Endodermal cell (in vitro differentiated cells): ENCODE results near the gene GPR39. TPM values are rescaled to one million over a fixed set of nuclear protein-coding genes. Genes with fewer than 3 reads are reported as not detected.

Source experiments
- DNase-seq: peaks from one replicate; pipeline ENCODE4 v3.0.0-alpha.2; 2017
- H3K27ac ChIP-seq: 2 replicates; pipeline ENCODE4 v1.5.1; 2013; ENCODE audit warnings: mild to moderate bottlenecking, low read depth, low read length, moderate library complexity
- H3K27me3 ChIP-seq: 2 replicates; pipeline ENCODE4 v1.6.1; 2013; ENCODE audit warnings: mild to moderate bottlenecking, low read length, moderate library complexity; ENCODE audit not compliant: insufficient read depth, control insufficient read depth, poor library complexity, severe bottlenecking
- H3K36me3 ChIP-seq: 2 replicates; pipeline ENCODE4 v1.7.0; 2013; ENCODE audit warnings: mild to moderate bottlenecking, low read length, moderate library complexity; ENCODE audit not compliant: control insufficient read depth, insufficient read depth
- H3K4me1 ChIP-seq: one replicate; pipeline ENCODE4 v1.7.0; 2013; ENCODE audit warnings: low read length; ENCODE audit not compliant: control insufficient read depth, insufficient read depth
- H3K4me3 ChIP-seq: 2 replicates; pipeline ENCODE4 v1.5.1; 2013; ENCODE audit warnings: mild to moderate bottlenecking, low read length, moderate library complexity
- H3K9ac ChIP-seq: 2 replicates; pipeline ENCODE4 v1.6.1; 2013; ENCODE audit warnings: mild to moderate bottlenecking, low read length, moderate library complexity; ENCODE audit not compliant: poor library complexity, severe bottlenecking; ENCODE audit errors: extremely low read depth
- H3K9me3 ChIP-seq: 2 replicates; pipeline ENCODE4 v1.6.1; 2013; ENCODE audit warnings: mild to moderate bottlenecking, low read length, moderate library complexity; ENCODE audit not compliant: control insufficient read depth
- H3K27ac Mint-ChIP-seq: 2 replicates; pipeline ENCODE4 v1.8.0; 2020; ENCODE audit warnings: mixed read lengths
- H3K27me3 Mint-ChIP-seq: 2 replicates; pipeline ENCODE4 v1.8.0; 2021; ENCODE audit warnings: mild to moderate bottlenecking, mixed read lengths; ENCODE audit not compliant: insufficient read depth
- H3K36me3 Mint-ChIP-seq: 2 replicates; pipeline ENCODE4 v1.8.0; 2020; ENCODE audit warnings: low read depth, mixed read lengths
- H3K4me1 Mint-ChIP-seq: 2 replicates; pipeline ENCODE4 v1.8.0; 2020; ENCODE audit warnings: mixed read lengths
- H3K4me3 Mint-ChIP-seq: 2 replicates; pipeline ENCODE4 v1.8.0; 2020; ENCODE audit warnings: mild to moderate bottlenecking, moderate library complexity, mixed read lengths
- H3K9me3 Mint-ChIP-seq: 2 replicates; pipeline ENCODE4 v1.8.0; 2020; ENCODE audit warnings: mild to moderate bottlenecking, mixed read lengths
- WGBS, 2 experiments: methylation state at CpG; one replicate each; pipeline versions ENCODE4 v1.1.5 to v1.1.7; 2013; ENCODE audit warnings: missing lambda C conversion rate in 2 of 2, mixed read lengths in 1 of 2; ENCODE audit not compliant: insufficient coverage in 1 of 2, insufficient read length in 1 of 2; 5-methylcytosine and 5-hydroxymethylcytosine counted together
- total RNA-seq, 2 donors: library from RNA; stranded (reverse); fragmentation: NEBNext Ultra II Directional in 1 of 2; extraction: Animal tissue kit (Norgen Biotek cat#: 25700) in 1 of 2; gene quantifications; 2 replicates in 1 of 2; 3 replicates in 1 of 2; pipeline ENCODE4 v1.2.1, GENCODE V29; 2021
- TF ChIP-seq, protein P1 (sequence below): fragments of 200-600 bp; sonication (generic); conservative IDR thresholded peaks from 2 replicates; pipeline ENCODE4 v1.5.0; 2021; ENCODE audit warnings: antibody characterized with exemption, mild to moderate bottlenecking

The GPR39 gene
- total RNA-seq, 2 donors from 2014 or later = 9.4 to 14.6 TPM

DNA sequence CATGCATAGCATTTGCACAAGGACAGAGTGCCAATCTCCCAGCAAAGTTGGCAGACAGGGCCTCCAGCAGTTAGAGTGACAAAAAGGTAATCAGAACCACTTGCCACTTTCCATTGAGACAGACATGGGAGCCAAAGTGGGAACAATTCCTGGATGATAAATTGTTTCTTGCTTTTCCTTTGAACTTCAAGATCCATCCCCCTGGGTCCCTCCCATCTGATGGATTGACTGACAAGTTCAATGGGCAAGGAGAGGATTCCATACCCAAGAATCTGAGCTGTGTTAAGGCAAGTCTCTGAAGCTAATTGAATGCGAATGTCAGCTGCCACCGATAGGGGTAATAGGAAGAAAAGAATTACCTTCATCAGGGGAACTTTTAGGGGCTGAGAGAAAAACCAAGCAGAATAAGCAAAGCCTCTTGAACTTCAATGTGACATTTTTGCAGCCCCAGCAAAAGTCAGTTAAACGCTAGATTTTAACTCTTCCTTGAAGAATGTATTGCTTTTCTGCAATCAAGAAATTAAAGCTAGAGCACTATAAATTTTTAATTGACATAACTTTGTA lies 156.9 kb downstream of the GPR39 start:
- Mint-ChIP-seq H3K36me3 (no peaks in the 10 kb centered on the region), H3K4me3 (no peak overlapping the region), H3K27me3 (no peaks in the 10 kb centered on the region), H3K9me3 (peaks cover 2% of the 10 kb centered on the region), H3K27ac (no peak overlapping the region), H3K4me1 (no peaks in the 10 kb centered on the region)
- WGBS, 2 experiments = 83 to 86% methylated on average over 2 to 3 of the region's 3 CpGs
- no peaks in the 10 kb centered on the region for H3K27me3 ChIP-seq
- H3K36me3 ChIP-seq = no peaks in the 10 kb centered on the region
- H3K27ac ChIP-seq = no peak overlapping the region
- no peak for DNase-seq
- H3K9ac ChIP-seq = no peak overlapping the region
- no peak overlapping the region for H3K4me3 ChIP-seq
- TF ChIP-seq, protein P1, sequence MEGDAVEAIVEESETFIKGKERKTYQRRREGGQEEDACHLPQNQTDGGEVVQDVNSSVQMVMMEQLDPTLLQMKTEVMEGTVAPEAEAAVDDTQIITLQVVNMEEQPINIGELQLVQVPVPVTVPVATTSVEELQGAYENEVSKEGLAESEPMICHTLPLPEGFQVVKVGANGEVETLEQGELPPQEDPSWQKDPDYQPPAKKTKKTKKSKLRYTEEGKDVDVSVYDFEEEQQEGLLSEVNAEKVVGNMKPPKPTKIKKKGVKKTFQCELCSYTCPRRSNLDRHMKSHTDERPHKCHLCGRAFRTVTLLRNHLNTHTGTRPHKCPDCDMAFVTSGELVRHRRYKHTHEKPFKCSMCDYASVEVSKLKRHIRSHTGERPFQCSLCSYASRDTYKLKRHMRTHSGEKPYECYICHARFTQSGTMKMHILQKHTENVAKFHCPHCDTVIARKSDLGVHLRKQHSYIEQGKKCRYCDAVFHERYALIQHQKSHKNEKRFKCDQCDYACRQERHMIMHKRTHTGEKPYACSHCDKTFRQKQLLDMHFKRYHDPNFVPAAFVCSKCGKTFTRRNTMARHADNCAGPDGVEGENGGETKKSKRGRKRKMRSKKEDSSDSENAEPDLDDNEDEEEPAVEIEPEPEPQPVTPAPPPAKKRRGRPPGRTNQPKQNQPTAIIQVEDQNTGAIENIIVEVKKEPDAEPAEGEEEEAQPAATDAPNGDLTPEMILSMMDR = peak; percentile 39
- H3K9me3 ChIP-seq = peaks cover 5% of the 10 kb centered on the region
- H3K4me1 ChIP-seq = no peaks in the 10 kb centered on the region

DNA sequence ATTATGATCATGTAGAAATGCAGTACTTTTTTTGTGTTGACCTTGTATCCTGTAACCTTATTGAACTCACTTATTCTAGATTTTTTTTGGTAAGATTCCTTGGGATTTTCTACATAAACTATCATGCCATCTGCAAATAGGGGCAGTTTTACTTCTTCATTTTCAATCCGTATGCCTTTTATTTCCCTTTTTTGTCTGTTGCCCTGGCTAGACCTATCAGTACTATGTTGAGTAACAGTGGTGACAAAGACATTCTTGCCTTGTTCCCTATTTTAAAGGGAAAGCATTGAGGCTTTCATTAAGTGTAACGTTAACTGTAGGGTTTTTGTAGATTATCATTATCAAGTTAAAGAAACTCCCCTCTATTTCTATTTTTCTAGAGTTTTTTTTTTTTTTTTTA lies 161.1 kb downstream of the GPR39 start:
- H3K36me3 ChIP-seq = no peaks in the 10 kb centered on the region
- no peak overlapping the region for H3K9ac ChIP-seq
- H3K4me1 ChIP-seq = no peaks in the 10 kb centered on the region
- Mint-ChIP-seq H3K9me3 (peaks cover 2% of the 10 kb centered on the region), H3K27ac (no peak overlapping the region), H3K27me3 (no peaks in the 10 kb centered on the region), H3K4me3 (no peak overlapping the region), H3K36me3 (no peaks in the 10 kb centered on the region), H3K4me1 (peaks cover 13% of the 10 kb centered on the region)
- 90% methylated on average over 1 of the region's 2 CpGs; no CpG with 5 or more reads in 1 of the 2 experiments for WGBS, 2 experiments
- H3K27me3 ChIP-seq = no peaks in the 10 kb centered on the region
- TF ChIP-seq, protein P1 = no peak
- peaks cover 5% of the 10 kb centered on the region for H3K9me3 ChIP-seq
- no peak overlapping the region for H3K27ac ChIP-seq
- DNase-seq = no peak
- H3K4me3 ChIP-seq = no peak overlapping the region

DNA sequence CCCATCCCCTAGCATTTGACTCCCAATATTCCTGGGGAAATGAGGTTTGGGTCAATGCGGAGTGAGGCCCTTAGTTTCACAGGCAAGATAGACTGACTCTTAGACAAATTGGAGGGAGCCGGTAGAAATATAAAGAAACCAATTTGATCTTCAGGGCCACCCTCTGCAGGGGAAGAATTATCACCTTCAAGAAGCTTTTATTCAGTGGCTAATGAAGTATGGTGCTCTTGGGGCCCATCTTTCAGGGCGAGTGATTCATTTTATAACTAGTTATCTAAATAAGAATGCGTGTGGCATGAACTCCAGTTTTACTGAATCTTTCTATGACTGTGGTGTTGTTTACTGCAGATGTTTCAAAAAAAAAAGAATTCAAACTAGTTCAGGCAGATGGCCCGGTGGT lies 165.0 kb downstream of the GPR39 start:
- Mint-ChIP-seq H3K4me1 (peaks cover 26% of the 10 kb centered on the region), H3K9me3 (no peaks in the 10 kb centered on the region), H3K27me3 (no peaks in the 10 kb centered on the region), H3K36me3 (no peaks in the 10 kb centered on the region), H3K27ac (no peak overlapping the region), H3K4me3 (no peak overlapping the region)
- no peaks in the 10 kb centered on the region for H3K4me1 ChIP-seq
- H3K27me3 ChIP-seq = no peaks in the 10 kb centered on the region
- 91 to 96% methylated on average over 3 to 5 of the region's 5 CpGs for WGBS, 2 experiments
- no peak overlapping the region for H3K4me3 ChIP-seq
- no peak for DNase-seq
- H3K27ac ChIP-seq = no peak overlapping the region
- TF ChIP-seq, protein P1 = no peak
- no peak overlapping the region for H3K9ac ChIP-seq
- no peaks in the 10 kb centered on the region for H3K9me3 ChIP-seq
- H3K36me3 ChIP-seq = no peaks in the 10 kb centered on the region
